Stimulated activated CD8-positive, alpha-beta memory T cell treated with anti-CD3 and anti-CD28 coated beads, Interleukin-7, amount 100 ng/mL, for 48 hours (primary cell): ENCODE data around the gene EMC7.
"Not testable (repeated sequence)": the region's sequence is repeated elsewhere in the genome, so short reads cannot be mapped to it uniquely, and the experiment has no call there.

Source experiments
- DNase-seq, 2 donors: peaks; one replicate each; pipeline ENCODE4 v3.0.0-alpha.2; 2020; ENCODE audit warnings: low read depth in 1 of 2; ENCODE audit errors: extremely low read depth in 1 of 2

Gene EMC7

GRCh38 chr15:34099914-34100313, 1.7 kb downstream of the EMC7 start:
- no peak for DNase-seq

GRCh38 chr15:34085746-34086145, 15.9 kb downstream of the EMC7 start:
- no peak for DNase-seq

DNA sequence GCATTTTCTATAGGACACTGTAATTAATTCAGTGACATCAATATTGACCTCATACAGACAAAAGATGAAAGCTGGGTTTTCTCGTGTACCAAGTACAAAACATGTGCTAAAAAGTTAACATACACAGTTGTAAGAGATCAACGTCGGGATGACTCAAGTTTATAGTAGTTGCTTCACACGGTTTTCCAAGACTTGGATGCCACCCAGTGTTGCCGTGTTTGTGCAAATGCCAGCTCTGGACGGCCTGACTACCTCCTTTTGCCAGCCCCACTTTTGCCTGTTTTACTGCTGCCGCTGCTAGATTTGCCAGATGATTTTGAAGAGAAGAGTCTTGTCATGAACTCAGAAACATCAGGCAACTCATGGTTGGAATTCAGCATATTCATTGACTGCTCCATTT, 17.6 kb downstream of the EMC7 start:
- no peak for DNase-seq

- no peak for DNase-seq
These were observed 21.8 kb downstream of the EMC7 start for GRCh38 chr15:34079904-34080303.

DNA sequence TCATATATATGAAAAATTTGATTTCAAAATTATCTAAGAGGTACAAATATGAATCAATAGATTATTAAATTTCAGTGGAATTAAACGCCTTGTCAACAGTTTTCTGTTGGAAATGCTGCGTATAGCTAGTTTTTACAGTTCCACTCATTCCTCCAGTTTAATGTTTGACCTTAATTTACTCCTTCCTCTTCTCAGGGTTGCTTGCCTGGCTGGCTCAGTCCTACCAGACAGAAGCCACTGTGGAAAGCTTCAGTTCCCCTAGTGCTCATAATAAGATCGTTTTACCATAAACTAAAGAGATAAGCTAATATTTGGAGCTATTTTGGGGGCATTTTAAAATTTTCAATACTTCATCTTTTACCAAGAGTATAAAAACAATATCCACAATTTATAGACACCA, 22.8 kb downstream of the EMC7 start:
- no peak for DNase-seq

- no peak for DNase-seq
These were observed 24.9 kb downstream of the EMC7 start for GRCh38 chr15:34076785-34077184.

DNA sequence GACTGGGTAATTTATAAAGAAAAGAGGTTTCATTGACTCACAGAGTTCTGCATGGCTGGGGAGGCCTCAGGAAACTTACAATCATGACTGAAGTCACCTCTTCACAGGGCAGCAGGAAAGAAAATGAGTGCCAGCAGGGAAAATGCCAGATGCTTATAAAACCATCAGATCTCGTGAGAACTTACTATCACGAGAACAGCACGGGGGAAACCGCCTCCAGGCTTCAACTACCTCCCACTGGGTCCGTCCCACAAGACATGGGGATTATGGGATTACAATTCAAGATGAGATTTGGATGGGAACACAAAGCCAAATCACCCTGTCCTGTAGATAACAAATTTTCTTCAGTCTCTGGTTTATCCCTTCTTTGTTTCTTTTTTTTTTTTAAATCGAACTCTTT, 31.7 kb downstream of the EMC7 start:
- DNase-seq: no peak

DNA sequence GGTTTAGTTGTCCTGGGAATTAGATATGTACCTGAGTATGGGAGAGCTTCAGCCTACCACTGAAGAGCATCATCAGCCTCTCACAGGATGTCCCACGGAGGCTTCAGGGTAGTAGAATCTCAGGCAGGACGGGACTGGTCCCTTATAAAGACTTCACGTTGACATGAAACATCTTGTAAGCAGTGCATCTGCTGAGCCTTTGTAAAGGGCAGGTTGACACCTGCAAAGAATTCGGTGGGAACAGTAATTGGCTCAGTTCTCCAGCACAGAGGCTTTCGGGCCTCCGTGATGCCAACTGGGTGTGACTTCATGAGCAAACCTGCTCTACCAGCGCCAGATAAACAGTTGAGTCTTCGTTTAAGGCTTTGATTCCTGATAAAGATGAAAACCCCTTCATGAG, 35.7 kb downstream of the EMC7 start:
- DNase-seq: no peak

- DNase-seq: no peak
These were observed 36.4 kb downstream of the EMC7 start for GRCh38 chr15:34065261-34065660.

- no peak for DNase-seq
These were observed 37.2 kb downstream of the EMC7 start for GRCh38 chr15:34064438-34064837.

DNA sequence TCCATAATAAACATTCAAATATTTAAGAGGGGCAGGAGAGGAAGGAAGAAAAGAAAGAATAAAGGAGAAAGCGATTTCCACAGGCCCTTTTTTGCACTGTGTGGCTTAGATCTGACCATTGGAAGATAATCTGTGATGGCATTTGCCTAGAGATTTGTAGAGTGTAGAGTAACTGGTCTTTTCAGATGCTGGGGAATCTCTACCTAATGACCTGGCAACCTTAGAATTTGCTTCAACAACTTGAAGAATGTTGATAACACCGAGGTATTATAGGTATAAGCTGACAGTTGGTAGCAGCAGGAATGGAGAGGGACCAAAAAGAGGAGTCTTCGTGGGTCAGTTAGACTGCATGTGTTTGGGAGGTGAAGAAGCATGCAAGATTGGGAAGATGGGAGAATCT, 41.7 kb downstream of the EMC7 start:
- no peak for DNase-seq

DNA sequence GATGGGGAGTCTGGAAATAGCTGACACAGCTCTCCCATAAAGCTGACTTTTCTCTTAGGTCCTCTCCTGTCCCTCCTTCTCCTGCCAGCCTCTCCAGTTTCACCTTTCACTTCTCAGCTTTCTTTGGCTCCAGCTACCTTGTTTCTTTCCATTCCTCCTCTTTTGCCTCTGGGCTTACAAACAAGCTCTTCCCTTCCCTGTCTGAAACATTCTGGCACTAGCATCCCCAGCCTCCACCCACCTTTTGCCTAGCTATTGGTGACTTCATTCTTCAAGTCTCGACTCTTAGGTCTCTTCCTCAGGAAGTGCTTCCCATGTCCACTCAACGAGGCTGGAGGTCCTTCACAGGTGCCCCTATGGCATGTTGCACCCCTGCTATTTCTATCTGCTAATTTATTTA, 42.2 kb downstream of the EMC7 start:
- DNase-seq: no peak

GRCh38 chr15:34056911-34057310, 44.8 kb downstream of the EMC7 start:
- no peak for DNase-seq

DNA sequence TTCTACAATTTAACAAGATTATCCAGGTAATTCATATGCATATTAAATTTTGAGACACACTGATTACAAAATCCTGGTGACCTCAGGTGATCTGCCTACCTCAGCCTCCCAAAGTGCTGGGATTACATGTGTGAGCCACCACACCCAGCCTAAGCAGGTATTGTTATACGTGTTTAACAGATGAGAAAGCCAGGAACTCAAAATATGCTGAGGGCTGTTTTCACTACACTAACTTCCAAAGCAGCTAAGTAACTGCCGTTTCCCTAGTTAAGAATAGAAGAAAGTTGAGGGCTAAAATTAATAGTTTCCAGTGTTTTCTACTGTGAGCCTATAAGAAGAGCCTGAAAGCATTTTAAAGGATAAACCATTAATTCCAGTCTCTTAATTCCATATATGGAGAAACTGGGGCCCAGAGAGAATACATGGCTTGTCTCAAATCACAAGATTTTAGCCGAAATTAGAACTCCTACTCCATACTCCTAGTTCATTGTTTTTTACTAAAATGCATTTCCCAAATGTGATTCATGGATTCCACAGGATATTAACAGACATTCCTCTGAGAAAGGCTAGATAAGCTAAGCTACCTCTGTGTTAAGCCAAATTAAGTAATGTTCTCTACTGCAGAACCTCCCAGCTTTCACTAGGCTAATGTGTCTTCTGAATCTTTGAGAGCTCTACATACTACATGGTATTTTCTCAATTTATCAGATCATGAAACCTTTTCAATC, 45.6 kb downstream of the EMC7 start:
- no peak for DNase-seq

DNA sequence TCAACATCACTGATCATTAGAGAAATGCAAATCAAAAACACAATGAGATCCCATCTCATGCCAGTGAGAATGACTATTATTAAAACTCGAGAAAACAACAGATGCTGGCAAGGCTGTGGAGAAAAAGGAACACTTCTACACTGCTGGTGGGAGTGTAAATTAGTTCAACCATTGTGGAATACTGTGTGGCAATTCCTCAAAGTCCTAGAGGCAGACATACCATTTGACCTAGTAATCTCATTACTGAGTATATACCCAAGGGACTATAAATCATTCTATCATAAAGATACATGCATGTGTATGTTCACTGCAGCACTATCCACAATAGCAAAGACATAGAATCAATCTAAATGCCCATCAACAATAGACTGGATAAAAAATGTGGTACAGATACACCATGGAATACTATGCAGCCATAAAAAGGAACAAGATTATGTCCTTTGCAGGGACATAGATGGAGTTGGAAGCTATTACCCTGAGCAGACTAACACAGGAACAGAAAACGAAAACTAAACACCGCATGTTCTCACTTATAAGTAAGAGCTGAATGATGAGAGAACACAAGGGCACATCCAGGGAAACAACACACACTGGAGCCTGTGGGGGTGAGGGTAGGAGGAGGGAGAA, 47.5 kb downstream of the EMC7 start:
- no peak for DNase-seq

DNA sequence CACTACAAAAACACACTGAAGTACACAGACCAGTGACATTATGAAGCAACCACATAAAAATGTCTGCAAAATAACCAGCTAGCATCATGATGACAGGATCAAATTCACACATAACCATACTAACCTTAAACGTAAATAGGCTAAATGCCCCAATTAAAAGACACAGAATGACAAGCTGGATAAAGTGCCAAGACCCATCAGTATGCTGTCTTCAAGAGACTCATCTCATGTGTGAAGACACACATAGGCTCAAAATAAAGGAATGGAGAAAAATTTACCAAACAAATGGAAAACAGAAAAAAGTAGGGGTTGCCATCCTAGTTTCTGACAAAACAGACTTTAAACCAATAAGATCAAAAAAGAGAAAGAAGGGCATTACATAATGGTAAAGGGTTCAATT, 51.3 kb downstream of the EMC7 start:
- not testable (repeated sequence) for DNase-seq

DNA sequence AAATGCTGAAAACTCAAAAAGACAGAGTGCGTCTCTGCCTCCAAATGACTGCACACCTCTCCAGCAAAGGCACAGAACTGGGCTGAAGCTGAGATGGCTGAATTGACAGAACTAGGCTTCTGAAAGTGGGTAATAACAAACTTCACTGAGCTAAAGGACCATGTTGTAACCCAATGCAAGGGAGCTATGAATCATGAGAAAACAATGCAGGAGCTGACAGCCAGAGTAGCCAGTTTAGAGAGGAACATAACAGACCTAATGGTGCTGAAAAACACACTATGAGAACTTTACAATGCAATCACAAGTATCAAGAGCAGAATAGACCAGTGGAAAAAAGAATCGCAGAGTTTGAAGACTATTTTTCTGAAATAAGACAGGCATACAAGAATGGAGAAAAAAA, 52.5 kb downstream of the EMC7 start:
- DNase-seq: no peak

GRCh38 chr15:34047893-34048775, 53.5 kb downstream of the EMC7 start:
- no peak for DNase-seq

- no peak for DNase-seq
These were observed 55.1 kb downstream of the EMC7 start for GRCh38 chr15:34046471-34047145.

DNA sequence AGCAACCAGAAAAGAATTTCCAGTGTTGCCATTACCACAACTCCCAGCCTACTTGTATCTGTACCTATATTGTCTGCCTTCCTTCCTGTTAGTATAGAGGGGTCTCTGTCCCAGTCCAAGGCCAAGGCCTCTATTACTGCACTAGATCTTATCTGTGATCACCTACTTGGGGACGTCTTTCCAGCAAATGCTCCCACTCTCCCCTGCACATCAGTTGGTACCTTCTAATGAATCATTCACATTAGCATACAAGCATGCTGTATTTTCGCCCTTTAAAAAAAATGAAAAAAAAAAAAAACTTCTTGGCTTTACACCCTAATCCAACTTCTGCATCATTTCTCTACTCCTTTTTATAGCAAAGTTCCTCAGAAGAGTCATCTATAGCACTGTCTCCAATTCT, 57.8 kb downstream of the EMC7 start:
- DNase-seq: no peak

DNA sequence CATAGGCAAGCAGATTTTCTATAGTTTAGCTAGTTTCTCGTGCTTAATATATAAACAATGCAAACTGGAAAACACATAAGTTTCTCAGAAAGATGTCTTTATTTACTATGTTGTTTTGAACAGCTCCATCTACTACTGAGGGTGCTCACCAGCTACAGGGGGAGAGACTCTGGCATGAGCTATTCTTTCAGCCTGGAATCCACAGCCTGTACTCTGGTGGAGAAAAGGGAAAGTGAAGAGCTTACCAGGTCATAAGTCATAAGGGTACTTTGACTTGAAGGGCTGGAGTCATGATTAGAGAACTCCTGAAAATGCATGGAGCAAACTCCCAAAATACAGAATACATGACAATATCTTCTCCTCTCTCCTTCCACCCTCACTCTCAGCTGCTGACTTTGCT, 58.3 kb downstream of the EMC7 start:
- no peak for DNase-seq
